HepG2 (cell line): Measurements from ENCODE around the gene CYB5A. TPM values are rescaled to one million over a fixed set of nuclear protein-coding genes. Genes with fewer than 3 reads are reported as not detected.
A peak's percentile ranks its signal among the peaks of the same experiment; 100 is the strongest.

Experiments
- CHD4 ChIP-seq: fragments of 200-600 bp; sonication (generic); IDR thresholded peaks from 2 replicates; pipeline ENCODE4 v1.7.0; 2017; ENCODE audit warnings: mild to moderate bottlenecking, low read length, borderline replicate concordance
- ELF1 ChIP-seq: sonication (generic); formaldehyde crosslinking; IDR thresholded peaks from 2 replicates; pipeline ENCODE4 v1.4.0; 2020; ENCODE audit warnings: missing genetic modification reagents
- FOSL2 ChIP-seq: sonication (generic); formaldehyde crosslinking; IDR thresholded peaks from 2 replicates; pipeline ENCODE4 v1.4.0; 2020; ENCODE audit warnings: missing genetic modification reagents
- GATA4 ChIP-seq: sonication (generic); IDR thresholded peaks from 2 replicates; pipeline ENCODE4 v1.6.1; 2016; ENCODE audit warnings: antibody characterized with exemption, low read depth, borderline replicate concordance
- HOXA3 ChIP-seq: sonication (generic); formaldehyde crosslinking; IDR thresholded peaks from 2 replicates; pipeline ENCODE4 v1.5.0; 2020; ENCODE audit warnings: missing genetic modification reagents
- MIER2 ChIP-seq: IDR thresholded peaks from 2 replicates; pipeline ENCODE4 v1.6.1; 2016; ENCODE audit warnings: missing biosample characterization, missing genetic modification reagents
- PITX1 ChIP-seq: sonication (generic); formaldehyde crosslinking; IDR thresholded peaks from 2 replicates; pipeline ENCODE4 v1.5.1; 2020; ENCODE audit warnings: mild to moderate bottlenecking, missing genetic modification reagents
- POGZ ChIP-seq: sonication (generic); formaldehyde crosslinking; IDR thresholded peaks from 2 replicates; pipeline ENCODE4 v1.4.0; 2020; ENCODE audit warnings: mild to moderate bottlenecking, missing genetic modification reagents
- RAD51 ChIP-seq: fragments of 450-650 bp; IDR thresholded peaks from 2 replicates; pipeline ENCODE4 v1.6.1; 2016; ENCODE audit warnings: borderline replicate concordance
- RCOR2 ChIP-seq: IDR thresholded peaks from 2 replicates; pipeline ENCODE4 v1.6.1; 2016; ENCODE audit warnings: missing biosample characterization, missing genetic modification reagents
- YEATS4 ChIP-seq: sonication (generic); formaldehyde crosslinking; IDR thresholded peaks from 2 replicates; pipeline ENCODE4 v1.4.0; 2020; ENCODE audit warnings: missing genetic modification reagents, borderline replicate concordance
- ZBTB44 ChIP-seq: sonication (generic); formaldehyde crosslinking; IDR thresholded peaks from 2 replicates; pipeline ENCODE4 v1.4.0; 2020; ENCODE audit warnings: missing genetic modification reagents
- ZNF547 ChIP-seq: sonication (generic); formaldehyde crosslinking; IDR thresholded peaks from 2 replicates; pipeline ENCODE4 v1.5.1; 2020; ENCODE audit warnings: mild to moderate bottlenecking, missing genetic modification reagents
- ZNF687 ChIP-seq: sonication (generic); formaldehyde crosslinking; IDR thresholded peaks from 2 replicates; pipeline ENCODE4 v1.5.1; 2020; ENCODE audit warnings: mild to moderate bottlenecking, missing genetic modification reagents, moderate library complexity
- ZNF780A ChIP-seq: sonication (generic); formaldehyde crosslinking; IDR thresholded peaks from 2 replicates; pipeline ENCODE4 v1.8.0; 2022; ENCODE audit warnings: mild to moderate bottlenecking, missing genetic modification reagents, moderate library complexity
- ZSCAN21 ChIP-seq: sonication (generic); formaldehyde crosslinking; IDR thresholded peaks from 2 replicates; pipeline ENCODE4 v1.8.0; 2022; ENCODE audit warnings: mild to moderate bottlenecking, missing genetic modification reagents, moderate library complexity, borderline replicate concordance
- polyA plus RNA-seq, 8 experiments: library from polyadenylated mRNA; depleted of rRNA in 3 of 8; stranded (reverse) in 7 of 8; unstranded in 1 of 8; fragments of >200 nt; fragmentation: Illumina TruSeq in 4 of 8; extraction: Trizol in 4 of 8; gene quantifications; 2 replicates each; pipeline versions ENCODE4 v1.2.1 to v1.2.3, GENCODE V29; 2011 to 2016; ENCODE audit warnings: low read depth in 4 of 8, missing spikeins in 1 of 8, mixed read lengths in 1 of 8; ENCODE audit not compliant: insufficient read depth in 1 of 8
- total RNA-seq, 5 experiments: library from RNA; depleted of rRNA; stranded (reverse); fragments of >200 nt; fragmentation: Illumina TruSeq; extraction: Trizol; gene quantifications; 2 replicates each; pipeline ENCODE4 v1.2.3, GENCODE V29; 2016; ENCODE audit warnings: low read depth in 1 of 5

Gene CYB5A
- total and polyA plus RNA-seq, 2 of the 13 experiments (the other 11 are each of a cell fraction or from before 2014, with no cell fraction given): 215 to 356 TPM

GRCh38 chr18:74282755-74283554 is 8.8 kb downstream of the CYB5A start (continued):
- TF ChIP-seq ZNF687 (CRISPR knock-in tag) (peak; percentile 34; the same call in 1 of the 2 replicates), RAD51 (no peak), YEATS4 (CRISPR knock-in tag) (0 out of 2 replicates have a peak, but pooled peaks have one; percentile 26), ZNF780A (CRISPR knock-in tag) (no peak), MIER2 (CRISPR knock-in tag) (no peak), GATA4 (no peak), ZNF547 (CRISPR knock-in tag) (no peak), FOSL2 (CRISPR knock-in tag) (0 out of 2 replicates have a peak, but pooled peaks have one; percentile 17), POGZ (no peak), RCOR2 (CRISPR knock-in tag) (no peak), CHD4 (no peak), ZSCAN21 (no peak), ZBTB44 (CRISPR knock-in tag) (no peak), HOXA3 (CRISPR knock-in tag) (peak; percentile 11; the same call in 1 of the 2 replicates), PITX1 (CRISPR knock-in tag) (peak; percentile 20; the same call in 1 of the 2 replicates), ELF1 (CRISPR knock-in tag) (no peak)
